CD4-positive, alpha-beta T cell treated with Interferon gamma for 1 hour (primary cell): ENCODE data around the gene MAGEA8.
"Not testable (repeated sequence)": the region's sequence is repeated elsewhere in the genome, so short reads cannot be mapped to it uniquely, and the experiment has no call there.

Experiments
- DNase-seq: peaks from one replicate; pipeline ENCODE4 v3.0.0-alpha.2; 2020

MAGEA8 gene

GRCh38 chrX:149908308-149908707 lies 27.3 kb downstream of the MAGEA8 start:
- DNase-seq = no peak

GRCh38 chrX:149908727-149909126 lies 27.7 kb downstream of the MAGEA8 start:
- no peak for DNase-seq

GRCh38 chrX:149909324-149910177 lies 28.6 kb downstream of the MAGEA8 start:
- no peak for DNase-seq

GRCh38 chrX:149910178-149910695 lies 29.3 kb downstream of the MAGEA8 start:
- DNase-seq = no peak

GRCh38 chrX:149916745-149917392 lies 35.9 kb downstream of the MAGEA8 start:
- no peak for DNase-seq

- not testable (repeated sequence) for DNase-seq
Observed at GRCh38 chrX:149923836-149924235, 42.9 kb downstream of the MAGEA8 start.

- DNase-seq = not testable (repeated sequence)
Observed at GRCh38 chrX:149924434-149924833, 43.5 kb downstream of the MAGEA8 start.

GRCh38 chrX:149927245-149927963 lies 46.4 kb downstream of the MAGEA8 start:
- DNase-seq = not testable (repeated sequence)

GRCh38 chrX:149927964-149928258 lies 46.9 kb downstream of the MAGEA8 start:
- not testable (repeated sequence) for DNase-seq

- DNase-seq = not testable (repeated sequence)
Observed at GRCh38 chrX:149928635-149929034, 47.7 kb downstream of the MAGEA8 start.

- DNase-seq = not testable (repeated sequence)
Observed at GRCh38 chrX:149929400-149929799, 48.4 kb downstream of the MAGEA8 start, which contains the start of gene HSFX4. TSS of gene HSFX4 (plus strand) at chrX:149929573. CDS start at chrX:149929645, 72 bp downstream.

- DNase-seq = not testable (repeated sequence)
Observed at GRCh38 chrX:149931355-149931754, 50.4 kb downstream of the MAGEA8 start.

- DNase-seq = not testable (repeated sequence)
Observed at GRCh38 chrX:149932150-149932549, 51.2 kb downstream of the MAGEA8 start.

GRCh38 chrX:149932970-149933369 lies 52.0 kb downstream of the MAGEA8 start:
- DNase-seq = not testable (repeated sequence)

GRCh38 chrX:149933547-149933946 lies 52.6 kb downstream of the MAGEA8 start:
- DNase-seq = not testable (repeated sequence)
